Body of pancreas (tissue), 4 donors: Measurements from ENCODE around the gene ZNF536.
"Not testable (repeated sequence)": the region's sequence is repeated elsewhere in the genome, so short reads cannot be mapped to it uniquely, and the experiment has no call there.

Experiments
- CTCF ChIP-seq, 7 experiments: fragments of 450-650 bp in 4 of 7; fragments of 200-600 bp in 3 of 7; sonication (generic) in 3 of 7; IDR thresholded peaks; one replicate each; pipeline ENCODE4 v1.5.1; 2016 to 2019; ENCODE audit warnings: antibody characterized with exemption in 7 of 7
- POLR2A ChIP-seq, 3 donors: fragments of 450-650 bp; IDR thresholded peaks; one replicate each; pipeline ENCODE4 v1.6.1; 2016; ENCODE audit warnings: antibody characterized with exemption in 3 of 3, mild to moderate bottlenecking in 2 of 3

- not testable (repeated sequence) for TF ChIP-seq CTCF, POLR2A (IDR thresholded peaks at IDR 0.05)
These were observed 94.4 kb downstream of the ZNF536 start for GRCh38 chr19:30466598-30466997.
